HG02623 (cell line): ENCODE measurements around the gene OR11A1.

Source experiments
- ATAC-seq: cut with Tn5 transposase; IDR thresholded peaks from one replicate; pipeline ENCODE4 v1.9.1; 2021; ENCODE audit warnings: moderate library complexity; ENCODE audit not compliant: unreplicated experiment

The OR11A1 gene, protein sequence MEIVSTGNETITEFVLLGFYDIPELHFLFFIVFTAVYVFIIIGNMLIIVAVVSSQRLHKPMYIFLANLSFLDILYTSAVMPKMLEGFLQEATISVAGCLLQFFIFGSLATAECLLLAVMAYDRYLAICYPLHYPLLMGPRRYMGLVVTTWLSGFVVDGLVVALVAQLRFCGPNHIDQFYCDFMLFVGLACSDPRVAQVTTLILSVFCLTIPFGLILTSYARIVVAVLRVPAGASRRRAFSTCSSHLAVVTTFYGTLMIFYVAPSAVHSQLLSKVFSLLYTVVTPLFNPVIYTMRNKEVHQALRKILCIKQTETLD

DNA sequence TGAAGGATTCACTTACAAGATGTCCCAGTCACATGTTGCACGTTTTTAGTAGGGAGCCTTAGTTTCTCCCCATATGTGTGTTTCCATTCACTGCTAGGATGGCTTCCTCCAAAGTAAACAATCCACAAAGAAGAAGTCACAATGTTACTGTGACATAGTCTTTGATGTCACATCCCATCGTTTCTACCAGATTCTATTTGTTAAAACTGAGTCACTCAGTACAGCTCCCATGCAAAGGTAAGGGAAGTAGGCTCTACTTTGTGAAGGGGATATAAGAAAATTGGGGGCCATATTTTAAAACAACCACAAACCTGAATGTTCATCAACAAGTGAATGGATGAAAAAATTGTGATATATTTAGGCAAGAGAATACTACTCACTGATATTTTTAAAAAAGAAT lies at the start of gene OR11A1, which contains the start of gene OR2H1:
Gene OR11A1 (minus strand): TSS at position 101 of the 400 bp plus-strand sequence. CDS start 29,430 bp downstream, outside the sequence.
Gene OR2H1 (plus strand): TSS at position 185 of the 400 bp plus-strand sequence. CDS start 4,615 bp downstream, outside the sequence.
- no peak for ATAC-seq

DNA sequence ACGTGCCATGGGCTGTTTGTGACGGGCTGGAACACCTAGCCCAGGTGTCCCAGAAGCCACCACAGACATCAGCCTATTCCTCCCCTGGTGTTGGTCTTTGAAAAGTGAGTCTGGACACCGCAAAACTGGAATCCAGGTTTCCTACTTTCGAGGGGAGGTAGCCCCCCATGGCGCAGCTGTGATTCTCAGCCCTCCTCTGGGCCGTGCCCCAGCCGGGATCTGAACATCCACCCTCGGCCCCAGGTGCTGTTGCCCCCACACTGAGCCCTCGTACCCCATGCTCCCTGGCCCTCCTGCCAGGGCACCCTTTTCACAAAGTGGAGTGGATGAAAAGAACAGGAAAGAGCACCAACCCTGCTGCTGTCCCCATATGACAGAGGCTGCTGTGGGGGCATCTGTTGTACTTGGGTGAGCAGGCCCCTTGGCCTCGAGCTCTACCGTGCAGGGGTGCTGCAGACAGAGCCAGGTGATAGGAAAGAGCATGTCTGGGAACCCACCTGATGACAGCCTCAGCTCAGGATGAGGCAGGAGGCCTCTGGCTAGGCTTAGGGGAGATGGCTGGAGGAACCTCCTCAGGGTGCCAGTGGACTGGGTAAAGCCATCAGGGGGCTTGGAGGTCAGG lies 49.7 kb upstream of the OR11A1 start:
- ATAC-seq: no peak

DNA sequence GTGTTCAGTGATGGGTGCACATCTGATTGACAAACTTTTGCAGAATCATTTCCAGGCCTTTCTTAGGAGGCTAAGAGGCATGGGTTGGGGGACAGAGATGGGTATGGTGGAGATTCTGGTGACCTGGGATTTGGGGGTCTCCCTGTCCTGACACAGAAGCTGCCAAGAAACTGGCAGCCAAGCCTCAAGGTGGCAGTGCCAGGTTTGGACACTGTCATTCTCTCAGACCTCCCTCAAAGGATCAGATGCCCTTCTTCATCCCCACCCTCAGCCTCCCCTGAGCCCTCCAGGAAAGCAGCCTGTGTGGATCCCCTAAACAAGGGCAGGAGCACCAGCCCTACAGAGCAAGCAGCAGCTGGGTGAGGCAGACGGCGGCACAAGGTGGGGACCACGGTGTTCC lies 48.9 kb upstream of the OR11A1 start:
- ATAC-seq: no peak

DNA sequence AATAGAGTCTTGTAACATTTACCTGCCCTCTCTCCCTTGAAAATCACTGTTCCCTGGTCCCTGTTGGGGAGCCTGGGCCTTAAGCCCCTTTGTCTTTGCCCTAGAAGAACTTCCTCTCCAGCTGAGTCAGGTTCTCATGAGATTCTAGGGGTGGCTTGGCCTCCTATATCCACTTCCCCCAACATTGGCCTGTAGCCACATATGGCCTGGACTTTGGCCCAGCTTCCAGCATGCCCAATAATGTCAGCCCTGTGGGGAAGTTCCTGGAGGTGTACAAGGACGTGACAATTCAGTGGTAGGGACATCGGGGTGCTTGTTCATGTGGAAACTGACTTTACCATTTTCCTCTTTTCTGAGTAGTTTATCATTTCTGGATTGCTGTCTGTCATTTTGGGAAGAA lies 48.1 kb upstream of the OR11A1 start:
- ATAC-seq: no peak

DNA sequence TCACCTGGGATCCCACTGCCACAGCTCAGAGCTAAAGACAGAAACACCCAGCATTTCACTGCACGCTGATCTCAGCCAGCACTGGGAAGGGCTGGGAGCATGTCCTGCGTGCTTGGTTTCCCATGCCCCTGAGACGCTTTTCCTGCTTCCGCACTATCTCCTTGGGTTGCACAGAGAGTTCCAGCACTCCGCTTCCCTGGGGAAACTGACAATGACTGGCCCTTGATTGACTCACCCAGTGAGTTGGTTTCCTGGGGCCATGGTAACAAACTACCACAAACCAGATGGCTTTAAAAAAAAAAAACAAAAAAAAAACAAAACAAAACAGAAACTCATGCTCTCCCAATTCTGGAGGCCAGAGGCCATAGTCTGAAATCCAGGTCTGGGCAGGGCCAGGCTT lies 45.7 kb upstream of the OR11A1 start:
- ATAC-seq: no peak

DNA sequence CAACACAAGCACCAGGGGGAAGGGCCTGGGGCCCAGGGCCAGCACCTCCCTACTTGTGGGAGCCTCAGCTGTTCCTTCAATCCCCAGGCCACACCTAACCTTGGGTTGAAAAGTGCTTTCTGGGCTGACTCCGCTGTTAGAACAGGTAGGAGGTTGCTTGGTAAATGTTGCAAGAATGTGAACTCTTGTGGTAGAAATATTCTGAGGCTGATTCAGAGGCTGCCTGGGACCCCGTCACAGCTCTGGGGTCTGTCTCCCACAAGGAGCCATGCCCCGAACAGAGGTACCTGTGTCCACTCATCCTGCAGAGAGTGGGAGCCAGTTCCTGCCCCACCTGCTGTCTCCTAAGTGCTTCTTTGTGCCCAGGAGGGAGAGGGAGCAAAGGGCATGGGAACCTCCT lies 45.3 kb upstream of the OR11A1 start:
- no peak for ATAC-seq

DNA sequence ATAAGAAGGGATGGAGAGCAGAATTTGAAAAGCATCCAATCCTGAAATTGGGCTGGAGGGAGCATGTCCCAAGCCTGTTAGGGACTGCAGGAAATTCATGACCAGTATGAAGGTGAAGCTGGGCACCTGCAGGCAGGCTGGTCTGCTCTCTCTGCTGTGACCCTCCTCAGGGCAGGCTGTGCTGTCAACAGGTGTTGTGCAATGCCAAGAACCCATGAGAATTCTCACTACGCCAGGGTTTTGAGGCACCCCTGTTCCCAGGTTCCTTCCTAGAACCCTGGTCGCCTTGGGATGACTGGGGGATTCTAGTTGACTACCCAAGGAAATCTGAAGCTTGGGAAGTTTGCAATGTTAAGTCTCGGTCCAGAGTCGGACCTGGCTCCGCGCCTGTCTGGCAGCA lies 44.2 kb upstream of the OR11A1 start:
- ATAC-seq: no peak

DNA sequence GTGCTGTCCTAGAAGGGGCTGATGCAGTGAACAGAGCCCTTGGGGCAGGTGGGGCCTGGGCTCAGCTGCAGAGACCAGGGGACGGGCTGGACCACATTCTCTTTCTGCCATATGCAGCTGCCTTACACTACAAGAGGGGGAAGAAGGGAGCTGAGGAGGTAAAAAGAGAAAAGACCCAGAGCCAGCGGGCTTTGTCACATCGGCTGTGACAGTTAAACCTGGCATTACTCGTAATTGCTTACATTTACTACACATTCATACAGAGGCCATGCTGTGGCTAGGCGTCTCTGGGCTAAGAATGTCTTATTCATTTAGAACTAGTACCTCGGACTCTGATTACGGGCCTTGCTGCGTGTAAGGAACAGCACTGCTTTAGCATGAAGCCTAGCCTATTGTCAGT lies 43.7 kb upstream of the OR11A1 start:
- no peak for ATAC-seq

DNA sequence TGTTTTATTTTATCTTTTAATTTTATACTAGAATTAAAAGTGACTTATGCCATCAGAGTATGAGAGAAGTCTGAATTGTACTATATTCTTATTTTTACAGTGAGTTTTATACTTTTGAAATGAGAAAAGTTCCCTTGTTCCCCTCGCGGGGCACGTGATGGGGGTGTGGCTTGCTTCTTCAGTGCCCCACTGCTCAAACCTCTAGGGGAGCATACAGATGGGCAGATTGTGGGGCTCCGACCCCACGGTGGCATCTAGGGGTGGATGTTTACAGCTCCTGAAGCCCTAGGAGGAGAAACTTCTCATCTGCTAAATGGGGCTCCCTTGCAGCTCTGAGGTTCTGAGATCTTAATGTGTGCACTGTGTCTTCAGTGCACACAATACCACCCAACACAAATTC lies 42.8 kb upstream of the OR11A1 start:
- no peak for ATAC-seq

DNA sequence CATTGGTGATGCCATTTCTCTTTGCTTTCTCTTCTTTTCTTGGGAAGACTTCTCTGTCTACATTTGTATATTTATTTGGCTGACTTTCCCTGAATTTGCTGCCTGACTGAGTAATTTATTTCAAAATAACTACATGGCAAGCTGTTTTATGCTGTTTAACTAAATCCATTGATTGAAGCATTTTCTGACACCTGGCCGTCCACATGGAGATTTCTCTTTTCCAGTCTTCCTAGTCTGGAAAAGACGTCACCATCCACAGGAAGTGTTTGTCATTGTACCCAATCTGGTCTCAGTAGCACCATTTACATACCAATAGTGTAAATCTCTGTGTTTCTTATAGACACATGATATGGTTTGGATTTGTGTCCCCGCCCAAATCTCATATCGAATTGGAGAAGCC lies 40.1 kb upstream of the OR11A1 start:
- ATAC-seq: no peak

DNA sequence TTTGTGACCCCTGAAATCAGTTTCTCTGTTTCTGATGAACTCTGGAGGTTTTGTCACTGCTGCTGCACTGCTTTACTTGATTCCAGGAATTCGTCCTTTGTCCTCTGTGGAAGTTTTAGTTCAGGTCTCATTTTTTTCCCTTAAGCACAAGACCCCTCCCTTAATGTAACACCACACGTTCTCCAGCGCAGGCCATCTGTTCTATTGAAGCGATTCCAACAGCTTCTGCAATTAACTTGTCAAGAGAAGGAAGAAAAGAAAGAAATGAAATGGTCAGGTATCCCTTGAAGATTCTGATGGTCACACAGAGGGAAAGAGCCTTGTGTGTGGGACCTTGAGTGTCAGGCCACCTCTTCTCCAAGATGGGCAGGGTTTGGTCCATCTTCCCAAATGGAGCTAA lies 38.7 kb upstream of the OR11A1 start:
- no peak for ATAC-seq

DNA sequence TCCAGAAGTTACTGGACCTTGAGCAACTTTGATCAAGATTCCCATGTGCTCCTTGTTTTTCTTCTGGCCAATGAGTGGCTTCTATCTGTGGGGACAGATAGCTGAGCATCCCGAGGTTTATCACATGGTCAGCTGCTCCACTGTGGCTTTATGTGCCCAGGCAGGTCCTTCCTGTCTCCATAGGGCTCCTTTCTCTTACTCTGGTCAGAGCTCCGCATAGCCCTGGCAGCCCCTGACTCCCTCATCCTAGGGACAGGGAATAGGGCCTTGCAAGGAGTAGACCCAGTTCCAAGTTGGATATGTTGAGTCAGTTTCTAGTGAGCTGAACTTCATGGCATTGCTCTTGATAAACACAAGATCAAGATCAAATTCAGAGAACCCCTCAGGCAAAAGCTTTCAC lies 37.3 kb upstream of the OR11A1 start:
- ATAC-seq: no peak

DNA sequence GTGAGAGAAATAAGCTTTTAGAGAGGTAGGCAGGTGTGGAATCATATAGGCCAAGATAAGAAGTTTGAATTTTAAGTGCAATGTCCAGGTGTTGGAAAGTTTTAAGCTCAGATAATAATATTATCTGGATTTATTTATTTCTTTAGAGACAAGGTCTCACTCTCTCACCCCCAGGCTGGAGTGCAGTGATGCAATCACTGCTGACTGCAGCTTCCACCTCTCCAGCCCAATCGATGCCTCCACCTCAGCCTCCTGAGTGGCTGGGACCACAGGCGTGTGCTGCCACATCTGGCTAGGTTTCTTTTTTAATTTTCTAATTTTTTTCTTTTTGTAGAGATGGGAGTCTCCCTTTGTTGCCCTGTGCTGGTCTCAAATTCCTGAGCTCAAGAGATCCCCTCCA lies 36.4 kb upstream of the OR11A1 start:
- ATAC-seq: no peak

DNA sequence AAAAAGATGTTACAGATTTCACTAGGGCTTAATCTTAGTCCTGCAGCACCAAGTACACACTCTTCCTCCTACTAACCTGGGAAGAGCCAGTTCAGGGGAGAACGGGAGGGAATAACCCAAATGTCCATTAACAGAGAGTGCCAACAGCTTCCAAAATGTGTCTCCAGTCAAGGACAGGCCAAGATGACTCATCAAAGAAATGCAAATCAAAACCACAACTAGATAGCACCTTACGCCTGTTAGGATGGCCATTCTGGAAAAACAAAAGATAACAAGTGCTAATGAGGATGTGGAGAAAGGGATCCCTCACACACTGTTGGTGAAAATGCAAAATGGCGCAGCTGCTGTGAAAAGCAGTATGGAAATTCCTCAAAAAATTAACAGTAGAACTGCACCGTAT lies 34.7 kb upstream of the OR11A1 start:
- no peak for ATAC-seq

DNA sequence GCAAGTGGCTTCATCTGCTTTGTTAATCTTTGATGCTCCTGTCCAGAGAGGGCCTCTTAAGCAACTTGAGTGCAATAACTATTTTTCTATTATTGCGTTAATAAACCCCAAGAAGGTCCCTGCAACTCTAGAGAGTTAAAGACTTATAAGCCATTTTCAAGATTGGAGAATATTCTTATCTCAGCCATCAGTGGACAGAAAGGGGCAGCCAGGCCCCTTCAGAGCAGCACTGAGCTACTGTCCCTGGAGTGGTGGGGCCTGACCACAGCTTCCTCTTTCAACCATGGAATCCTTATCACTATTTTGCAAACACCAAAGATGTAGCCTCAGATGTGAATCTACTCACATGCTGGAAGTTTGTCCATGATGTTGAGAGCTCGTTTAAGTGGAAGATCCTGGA lies 33.7 kb upstream of the OR11A1 start:
- no peak for ATAC-seq

DNA sequence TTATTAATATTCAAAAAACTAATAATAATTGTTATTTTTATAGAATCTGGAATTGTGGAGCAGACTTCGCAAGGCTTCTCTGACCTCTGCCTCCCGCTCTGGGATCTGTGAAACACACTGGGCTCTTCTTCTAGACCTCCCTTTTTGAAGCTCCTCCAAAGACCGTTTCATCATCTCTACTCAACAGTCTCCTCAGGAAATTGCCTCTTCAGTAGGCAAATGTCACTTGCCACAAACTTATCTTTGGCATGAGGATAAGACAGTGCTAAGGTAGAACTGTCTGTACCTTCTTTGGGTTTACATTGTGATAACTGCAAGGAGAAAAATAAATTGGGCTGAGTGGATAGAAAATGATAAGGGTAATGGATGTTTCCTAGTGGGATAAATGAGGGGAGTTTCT lies 33.2 kb upstream of the OR11A1 start:
- no peak for ATAC-seq

DNA sequence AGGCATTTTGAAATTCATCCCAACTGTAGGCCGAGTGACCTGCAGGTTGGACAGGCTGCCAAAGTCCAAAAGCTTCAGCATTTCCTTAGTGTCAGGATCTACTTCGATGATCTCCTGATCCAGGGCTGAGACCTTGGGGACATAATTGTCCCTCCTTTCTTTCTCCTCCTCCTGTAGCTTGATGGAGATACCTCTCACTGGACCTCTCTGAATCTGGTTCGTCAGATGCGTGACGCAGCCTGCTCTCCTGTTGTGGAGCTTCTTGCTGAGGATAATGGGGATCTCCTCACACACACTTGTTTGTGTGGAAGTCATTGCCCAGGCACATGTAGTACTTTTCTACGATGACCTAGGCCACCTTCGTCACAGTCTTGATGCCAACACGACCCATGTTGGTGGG lies 32.4 kb upstream of the OR11A1 start:
- no peak for ATAC-seq

DNA sequence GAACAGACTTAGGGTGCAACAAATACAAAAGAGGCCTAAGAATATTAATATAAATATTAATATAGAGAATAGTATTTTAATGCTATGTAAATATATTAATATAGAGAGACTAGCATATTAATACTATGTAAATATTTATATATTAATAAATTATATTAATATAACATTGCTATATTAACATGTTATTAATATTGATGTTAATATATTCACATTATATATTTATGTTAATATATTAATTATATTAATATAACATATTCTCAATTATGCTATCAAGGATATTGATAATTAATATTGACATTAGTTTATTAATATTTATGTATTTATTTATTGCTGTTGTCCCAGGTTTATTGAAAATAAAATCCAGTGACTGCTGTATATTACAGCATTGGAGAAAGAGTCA lies 32.0 kb upstream of the OR11A1 start:
- ATAC-seq: no peak

DNA sequence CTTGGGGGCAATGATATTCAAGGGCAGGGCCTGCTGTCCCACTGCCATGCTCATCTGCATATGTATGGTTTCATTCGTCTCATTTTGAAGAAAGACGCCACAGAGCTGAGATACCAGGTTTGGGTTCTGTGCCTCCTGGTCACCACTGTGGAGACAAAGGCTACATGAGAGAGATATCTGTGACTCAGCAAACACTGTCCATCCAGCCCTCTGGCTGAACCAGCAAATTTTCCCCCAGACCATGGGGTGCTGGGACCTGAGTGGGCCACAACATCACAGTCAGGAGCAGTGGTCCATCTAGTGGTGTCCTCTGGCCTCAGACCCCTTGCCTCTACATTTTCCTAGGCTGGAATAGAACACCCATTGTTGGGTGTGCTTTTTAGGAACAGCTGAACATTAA lies 30.8 kb upstream of the OR11A1 start, which contains the start of gene MAS1L:
Gene MAS1L (minus strand): TSS at position 297 of the 400 bp plus-strand sequence. CDS start 54 bp downstream, at position 243.
- no peak for ATAC-seq

DNA sequence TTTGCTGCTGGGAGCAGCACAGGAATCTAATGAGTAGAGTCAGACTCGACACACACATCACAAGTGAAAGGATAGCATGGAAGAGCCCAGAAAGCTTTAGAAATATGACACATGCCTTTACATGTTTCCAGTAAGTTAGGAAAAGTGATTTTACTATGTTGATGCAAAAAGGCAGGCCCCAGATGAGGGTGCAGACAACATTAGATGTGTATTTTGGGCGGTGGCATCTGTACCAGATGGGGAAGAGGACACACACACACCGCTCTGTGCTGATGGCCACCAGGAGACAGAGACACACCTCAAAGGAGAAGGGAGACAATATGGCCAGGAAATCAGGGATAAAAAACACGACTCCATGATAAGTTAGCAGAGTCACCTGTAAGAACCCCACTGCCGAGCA lies 30.3 kb upstream of the OR11A1 start:
- no peak for ATAC-seq

DNA sequence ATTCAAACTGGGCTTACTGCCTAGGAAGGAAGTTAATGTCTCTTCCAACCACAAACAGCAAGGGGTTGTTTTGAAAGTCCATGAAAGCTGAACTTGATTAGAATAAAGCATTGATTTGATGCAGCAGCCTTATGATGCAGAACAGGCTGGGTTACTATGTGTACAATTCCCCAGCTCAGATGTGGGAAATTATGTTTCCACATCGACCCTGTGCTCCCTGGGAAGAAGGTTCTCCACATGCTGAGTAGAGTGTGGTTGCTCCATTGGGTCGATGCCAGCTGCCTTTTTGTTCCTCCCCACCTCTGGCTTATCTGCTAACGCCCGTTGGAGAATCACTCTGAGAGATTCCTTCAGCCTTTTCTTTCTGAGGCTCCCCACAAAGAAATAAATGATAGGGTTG lies 29.7 kb upstream of the OR11A1 start:
- no peak for ATAC-seq

DNA sequence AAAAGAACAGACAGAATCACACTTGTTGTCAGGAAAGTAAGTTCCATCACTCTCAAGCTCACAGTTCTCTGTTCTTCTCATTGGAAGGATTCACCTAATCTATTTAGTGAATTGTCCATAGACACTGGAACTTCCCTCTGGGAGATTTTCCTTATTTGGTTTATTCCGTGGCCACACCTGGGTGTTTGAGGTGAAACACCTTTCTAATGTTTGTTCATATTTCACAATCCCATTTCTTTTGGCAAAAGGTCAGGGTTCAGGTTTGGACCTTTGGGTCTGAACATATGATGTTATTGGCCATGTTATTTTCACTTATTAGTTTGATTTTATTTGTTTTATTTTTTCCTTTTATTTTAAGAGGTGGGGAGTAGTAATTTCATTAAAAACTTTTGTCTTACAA lies 26.9 kb upstream of the OR11A1 start:
- no peak for ATAC-seq

DNA sequence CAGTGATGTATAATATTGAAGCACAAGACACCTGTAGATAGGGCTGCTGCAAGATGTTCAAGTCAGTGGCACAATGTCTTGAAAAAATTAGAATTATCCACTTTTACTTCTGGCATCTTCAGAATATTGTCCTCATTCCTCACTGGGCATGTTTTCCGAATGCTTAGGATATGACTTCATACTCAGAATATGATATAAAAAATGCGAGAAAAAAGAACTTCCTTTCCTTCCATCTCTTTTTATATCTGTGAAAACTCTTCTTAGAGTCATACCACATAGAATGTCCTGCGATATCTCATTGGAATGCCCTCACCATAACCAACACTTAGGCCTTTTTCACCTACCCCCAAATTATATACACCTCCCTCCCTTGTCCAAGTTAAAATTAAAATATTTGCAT lies 26.3 kb upstream of the OR11A1 start:
- no peak for ATAC-seq
